GM23248 (cell line): Measurements from ENCODE around the gene SHISAL2A. TPM values are rescaled to one million over a fixed set of nuclear protein-coding genes. Genes with fewer than 3 reads are reported as not detected.
A peak's percentile ranks its signal among the peaks of the same experiment; 100 is the strongest.

Experiments used
- DNase-seq: peaks from one replicate; pipeline ENCODE4 v3.0.0-alpha.2; 2015
- H2AFZ ChIP-seq: fragments of 200-600 bp; sonication (generic); 2 replicates; pipeline ENCODE4 v1.6.1; 2016; ENCODE audit warnings: antibody characterized with exemption
- H3F3A ChIP-seq: fragments of 200-600 bp; sonication (generic); 2 replicates; pipeline ENCODE4 v1.6.1; 2016; ENCODE audit warnings: mild to moderate bottlenecking, antibody characterized with exemption, mixed run types; ENCODE audit not compliant: insufficient read depth
- H3K27ac ChIP-seq: fragments of 200-600 bp; sonication (generic); 2 replicates; pipeline ENCODE4 v1.5.1; 2016; ENCODE audit warnings: mild to moderate bottlenecking
- H3K27me3 ChIP-seq: fragments of 200-600 bp; sonication (generic); replicated peaks from 2 replicates; pipeline ENCODE4 v1.6.1; 2016; ENCODE audit warnings: mild to moderate bottlenecking; ENCODE audit not compliant: insufficient read depth
- H3K36me3 ChIP-seq: fragments of 200-600 bp; sonication (generic); 2 replicates; pipeline ENCODE4 v1.6.1; 2016; ENCODE audit warnings: low read depth, mild to moderate bottlenecking
- H3K4me1 ChIP-seq: fragments of 200-600 bp; sonication (generic); 2 replicates; pipeline ENCODE4 v1.6.1; 2016; ENCODE audit warnings: mild to moderate bottlenecking; ENCODE audit not compliant: insufficient read depth
- H3K4me2 ChIP-seq: fragments of 200-600 bp; sonication (generic); one replicate; pipeline ENCODE4 v1.6.1; 2016; ENCODE audit warnings: mild to moderate bottlenecking; ENCODE audit not compliant: unreplicated experiment
- H3K4me3 ChIP-seq: fragments of 200-600 bp; sonication (generic); 2 replicates; pipeline ENCODE4 v1.5.1; 2016; ENCODE audit warnings: mild to moderate bottlenecking
- H3K79me2 ChIP-seq: fragments of 200-600 bp; sonication (generic); 2 replicates; pipeline ENCODE4 v1.6.1; 2016; ENCODE audit warnings: mild to moderate bottlenecking; ENCODE audit not compliant: insufficient read depth
- H3K9ac ChIP-seq: fragments of 200-600 bp; sonication (generic); 2 replicates; pipeline ENCODE4 v1.6.1; 2016; ENCODE audit warnings: mild to moderate bottlenecking
- H3K9me2 ChIP-seq: fragments of 200-600 bp; sonication (generic); 2 replicates; pipeline ENCODE4 v1.6.1; 2016; ENCODE audit warnings: mixed run types, mild to moderate bottlenecking, moderate library complexity; ENCODE audit not compliant: insufficient read depth
- H3K9me3 ChIP-seq: fragments of 200-600 bp; sonication (generic); one replicate; pipeline ENCODE4 v1.6.1; 2017; ENCODE audit warnings: low read depth
- H4K20me1 ChIP-seq: fragments of 200-600 bp; sonication (generic); 2 replicates; pipeline ENCODE4 v1.6.0; 2016; ENCODE audit not compliant: insufficient read depth
- EZH2 ChIP-seq: fragments of 200-600 bp; sonication (generic); IDR thresholded peaks from 2 replicates; pipeline ENCODE4 v1.6.1; 2018; ENCODE audit warnings: antibody characterized with exemption, mild to moderate bottlenecking; ENCODE audit not compliant: insufficient read depth, poor library complexity, severe bottlenecking
- EZH2phosphoT487 ChIP-seq: fragments of 200-600 bp; sonication (generic); IDR thresholded peaks from 2 replicates; pipeline ENCODE4 v1.6.1; 2018; ENCODE audit warnings: antibody characterized with exemption, moderate library complexity, mild to moderate bottlenecking, low read depth; ENCODE audit not compliant: insufficient read depth
- WGBS, 2 experiments: methylation state at CpG; one replicate each; pipeline ENCODE4 v1.1.6; 2015 to 2017; ENCODE audit warnings: low lambda C conversion rate in 2 of 2, low coverage in 1 of 2; ENCODE audit errors: missing lambda C conversion rate in 2 of 2; 5-methylcytosine and 5-hydroxymethylcytosine counted together
- in situ Hi-C: fragments of 300-500 bp; cut with MboI; formaldehyde crosslinking; loops from 2 replicates; pipeline ENCODE4 v1.15.0; 2020
- polyA plus RNA-seq: library from polyadenylated mRNA; unstranded; fragments of >200 nt; fragmentation: Nextera tagmentation; extraction: Ambion mirVana; gene quantifications from 2 replicates; pipeline ENCODE4 v1.2.1, GENCODE V29; 2016
- total RNA-seq: library from RNA; depleted of rRNA; stranded (reverse); fragments of >200 nt; shearing (Covaris generic); gene quantifications from 2 replicates; pipeline ENCODE4 v1.2.3, GENCODE V29; 2014

The SHISAL2A gene
- total and polyA plus RNA-seq, 2 experiments from 2014 or later: not detected

DNA sequence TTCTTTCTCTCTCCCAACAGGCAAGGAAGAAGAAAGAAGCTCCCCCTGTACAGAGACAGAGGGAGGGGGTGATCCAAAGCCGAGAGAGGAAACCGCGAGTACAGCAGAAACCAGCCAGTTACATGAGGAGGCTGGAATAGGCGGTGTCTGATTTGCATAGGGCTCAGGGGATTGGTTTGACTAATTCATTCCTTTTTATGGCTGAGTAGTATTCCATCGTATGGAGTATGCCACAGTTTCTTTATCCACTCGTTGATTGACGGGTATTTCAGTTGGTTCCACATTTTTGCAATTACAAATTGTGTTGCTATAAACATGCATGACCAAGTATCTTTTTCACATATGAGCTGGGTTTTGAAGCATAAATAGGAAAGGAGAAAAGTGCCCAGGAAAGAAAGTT, 34.2 kb upstream of the SHISAL2A start:
- Histone ChIP-seq H3K9me3 (no peaks in the 10 kb centered on the region), H4K20me1 (no peaks in the 10 kb centered on the region), H2AFZ (no peak overlapping the region), H3K4me3 (no peak overlapping the region), H3K9ac (no peak overlapping the region), H3K4me2 (no peak overlapping the region), H3K9me2 (no peaks in the 10 kb centered on the region), H3K27me3 (no peaks in the 10 kb centered on the region), H3K79me2 (no peaks in the 10 kb centered on the region), H3K4me1 (no peaks in the 10 kb centered on the region; the same call in none of the 2 replicates), H3K27ac (no peak overlapping the region), H3F3A (no peaks in the 10 kb centered on the region), H3K36me3 (no peaks in the 10 kb centered on the region)
- in situ Hi-C loops: no loop called here
- DNase-seq: no peak
- 94 to 95% methylated on average over 7 of the region's 7 CpGs for WGBS, 2 experiments
- TF ChIP-seq EZH2phosphoT487 (no peak), EZH2 (no peak)

DNA sequence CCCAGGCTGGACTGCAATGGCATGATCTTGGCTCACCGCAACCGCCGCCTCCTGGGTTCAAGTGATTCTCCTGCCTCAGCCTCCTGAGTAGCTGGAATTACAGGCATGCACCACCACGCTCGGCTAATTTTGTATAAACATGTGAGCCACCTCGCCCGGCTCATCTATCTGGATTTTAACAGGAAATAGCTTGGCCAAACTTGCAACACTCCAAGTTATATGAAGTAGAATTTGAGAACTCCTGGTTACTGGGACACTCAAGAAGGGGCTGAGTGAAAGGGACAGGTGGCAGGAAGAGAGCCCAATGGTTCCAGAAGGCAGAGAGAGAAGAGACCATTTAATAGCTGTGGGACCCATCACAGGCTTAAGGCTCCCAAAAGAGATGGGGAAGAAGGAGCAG, 33.7 kb upstream of the SHISAL2A start:
- H3K27me3 ChIP-seq: no peaks in the 10 kb centered on the region
- H3K27ac ChIP-seq: no peak overlapping the region
- H4K20me1 ChIP-seq: no peaks in the 10 kb centered on the region
- DNase-seq: no peak
- H3K4me1 ChIP-seq: no peaks in the 10 kb centered on the region; the same call in none of the 2 replicates
- H3K9me3 ChIP-seq: no peaks in the 10 kb centered on the region
- H2AFZ ChIP-seq: no peak overlapping the region
- H3F3A ChIP-seq: no peaks in the 10 kb centered on the region
- in situ Hi-C loops: no loop called here
- no peak overlapping the region for H3K4me2 ChIP-seq
- no peaks in the 10 kb centered on the region for H3K36me3 ChIP-seq
- TF ChIP-seq EZH2phosphoT487: no peak
- no peak for TF ChIP-seq EZH2
- no peaks in the 10 kb centered on the region for H3K79me2 ChIP-seq
- 82 to 89% methylated on average over 7 of the region's 7 CpGs for WGBS, 2 experiments
- H3K4me3 ChIP-seq: no peak overlapping the region
- no peaks in the 10 kb centered on the region for H3K9me2 ChIP-seq
- no peak overlapping the region for H3K9ac ChIP-seq

DNA sequence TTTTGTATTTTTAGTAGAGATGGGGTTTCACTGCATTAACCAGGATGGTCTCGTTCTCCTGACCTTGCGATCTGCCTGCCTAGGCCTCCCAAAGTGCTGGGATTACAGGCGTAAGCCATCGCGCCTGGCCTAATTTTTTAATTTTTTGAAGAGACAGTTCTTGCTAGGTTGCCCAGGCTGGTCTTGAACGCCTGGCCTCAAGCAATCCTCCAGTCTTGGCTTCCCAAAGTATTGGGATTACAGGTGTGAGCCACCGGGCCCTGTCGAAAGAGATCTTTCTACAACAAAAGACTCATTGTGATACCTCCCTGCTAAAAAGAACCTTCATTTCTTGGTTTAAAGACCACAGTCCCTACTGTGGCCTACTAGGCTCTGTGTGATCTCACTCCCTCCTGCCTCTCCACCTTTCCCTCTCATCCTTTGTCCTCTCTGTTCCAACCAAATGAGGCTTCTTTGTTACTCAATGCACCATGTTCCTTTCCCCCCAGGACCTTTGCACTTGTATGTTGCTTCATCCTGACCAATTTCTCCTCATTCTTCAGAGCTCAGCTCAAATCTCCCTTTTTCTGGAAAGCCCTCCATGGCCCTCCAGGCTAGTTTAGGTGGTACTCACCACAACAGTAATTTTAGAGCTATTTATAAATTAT, 32.3 kb upstream of the SHISAL2A start:
- Histone ChIP-seq H3K4me1 (no peaks in the 10 kb centered on the region; the same call in none of the 2 replicates), H3K4me2 (no peak overlapping the region), H3K27ac (no peak overlapping the region), H3F3A (no peaks in the 10 kb centered on the region), H3K36me3 (no peaks in the 10 kb centered on the region), H3K4me3 (no peak overlapping the region), H3K9me3 (no peaks in the 10 kb centered on the region), H4K20me1 (no peaks in the 10 kb centered on the region), H3K9ac (no peak overlapping the region), H3K27me3 (no peaks in the 10 kb centered on the region), H2AFZ (no peak overlapping the region), H3K79me2 (no peaks in the 10 kb centered on the region), H3K9me2 (no peaks in the 10 kb centered on the region)
- no peak for TF ChIP-seq EZH2
- TF ChIP-seq EZH2phosphoT487: no peak
- in situ Hi-C loops: no loop called here
- DNase-seq: no peak
- 96 to 98% methylated on average over 8 of the region's 8 CpGs for WGBS, 2 experiments

DNA sequence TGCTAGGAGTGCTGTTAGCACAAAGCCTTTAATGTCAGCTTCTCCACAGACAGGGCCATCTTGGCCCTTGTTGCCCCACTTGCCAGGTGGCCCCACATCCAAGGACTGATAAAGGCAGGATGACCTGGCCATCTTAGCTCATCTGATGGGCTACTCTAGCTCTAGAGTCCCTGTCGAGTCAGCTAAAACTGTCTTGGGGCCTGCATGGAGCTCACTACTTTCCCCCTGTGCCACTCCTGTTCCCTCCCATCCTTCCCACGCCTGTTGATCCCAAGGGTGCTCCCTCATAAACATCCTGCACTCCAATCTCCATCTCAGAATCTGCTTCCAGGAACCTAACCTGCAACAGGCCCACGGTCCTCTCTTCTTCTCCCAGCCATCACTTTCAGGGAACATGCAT, 31.4 kb upstream of the SHISAL2A start:
- H3F3A ChIP-seq: no peaks in the 10 kb centered on the region
- no peaks in the 10 kb centered on the region for H3K9me2 ChIP-seq
- no peak for TF ChIP-seq EZH2
- TF ChIP-seq EZH2phosphoT487: no peak
- H3K36me3 ChIP-seq: no peaks in the 10 kb centered on the region
- no peak overlapping the region for H3K27ac ChIP-seq
- H3K27me3 ChIP-seq: no peaks in the 10 kb centered on the region
- H3K79me2 ChIP-seq: no peaks in the 10 kb centered on the region
- peak overlapping the region; percentile 79 for H3K4me2 ChIP-seq
- no peak for DNase-seq
- WGBS, 2 experiments: 43 to 44% methylated on average over 3 of the region's 3 CpGs
- no peaks in the 10 kb centered on the region; the same call in none of the 2 replicates for H3K4me1 ChIP-seq
- H3K9ac ChIP-seq: peak overlapping the region; percentile 83
- H4K20me1 ChIP-seq: no peaks in the 10 kb centered on the region
- in situ Hi-C loops: no loop called here
- H3K9me3 ChIP-seq: no peaks in the 10 kb centered on the region
- H3K4me3 ChIP-seq: peak overlapping the region; percentile 67
- peak overlapping the region; percentile 96 for H2AFZ ChIP-seq
